Activated CD4-positive, alpha-beta T cell treated with anti-CD3 and anti-CD28 coated beads, Interleukin-2, amount 10 ng/mL, durations not matched to agents 7 days and 5 days (primary cell): ENCODE data around the gene INTS1. TPM values are rescaled to one million over a fixed set of nuclear protein-coding genes. Genes with fewer than 3 reads are reported as not detected.

Experiments used
- CTCF ChIA-PET: fragments of 350-600 bp; sonication (Branson Sonifier 250); formaldehyde crosslinking; loops from one replicate; lab custom pipeline; 2021; ENCODE audit warnings: antibody characterized with exemption; lab: Charles Lee
- POLR2A ChIA-PET: fragments of 350-600 bp; sonication (Branson Sonifier 250); formaldehyde crosslinking; loops from one replicate; lab custom pipeline; 2021; ENCODE audit warnings: antibody characterized with exemption; lab: Charles Lee
- DNase-seq: peaks from one replicate; pipeline ENCODE4 v3.0.0-alpha.2; 2020
- H3K27ac Mint-ChIP-seq: one replicate; pipeline ENCODE4 v1.8.0; 2021; ENCODE audit warnings: mild to moderate bottlenecking, moderate library complexity, mixed read lengths
- H3K27me3 Mint-ChIP-seq: one replicate; pipeline ENCODE4 v1.8.0; 2021; ENCODE audit warnings: mixed read lengths
- H3K36me3 Mint-ChIP-seq: one replicate; pipeline ENCODE4 v1.8.0; 2021; ENCODE audit warnings: low read depth, mixed read lengths
- H3K4me1 Mint-ChIP-seq: one replicate; pipeline ENCODE4 v1.8.0; 2021; ENCODE audit warnings: mixed read lengths
- H3K4me3 Mint-ChIP-seq: one replicate; pipeline ENCODE4 v1.8.0; 2021; ENCODE audit warnings: mild to moderate bottlenecking, moderate library complexity, mixed read lengths
- H3K9me3 Mint-ChIP-seq: one replicate; pipeline ENCODE4 v1.8.0; 2021; ENCODE audit warnings: mixed read lengths
- total RNA-seq, 2 experiments: library from RNA; stranded (reverse); gene quantifications; one replicate each; pipeline ENCODE4 v1.2.3, GENCODE V29; 2021

Gene INTS1
- total RNA-seq, 2 experiments from 2014 or later: 90.6 to 104 TPM

DNA sequence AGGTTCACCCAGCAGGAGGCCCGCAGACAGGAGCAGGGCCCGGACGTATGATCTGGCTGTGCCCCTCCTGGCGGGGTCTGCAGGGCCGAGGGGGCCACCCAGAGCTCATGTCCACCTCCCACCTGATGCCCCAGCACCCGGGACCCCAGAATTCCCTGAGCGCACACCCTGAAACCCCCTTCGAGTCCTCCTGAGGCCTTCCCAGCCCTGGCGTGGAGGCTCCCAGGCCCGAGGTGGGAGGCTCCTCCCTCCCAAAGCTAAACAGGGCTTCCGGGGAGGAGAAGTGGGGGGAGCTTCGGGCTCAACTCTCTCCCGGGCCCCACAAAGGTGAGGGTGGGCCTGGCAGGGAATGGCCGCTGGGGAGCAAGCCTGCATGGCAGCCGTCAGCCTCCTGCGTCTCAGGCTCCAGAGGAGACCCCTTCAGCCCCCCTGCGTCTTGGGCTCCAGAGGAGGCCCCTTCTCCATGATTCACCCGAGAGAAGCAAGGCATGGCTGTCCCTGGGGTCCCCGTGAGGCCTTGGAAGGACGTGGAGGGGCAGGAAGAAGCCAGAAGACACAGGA is 75.2 kb downstream of the INTS1 start:
- POLR2A ChIA-PET: no interaction called here
- CTCF ChIA-PET: interaction anchor here (1.0 kb wide), 1 partner anchor 9 kb away, joined by 3 read pairs; no protein-coding TSS in a partner anchor
- H3K4me3 Mint-ChIP-seq: no peak overlapping the region

DNA sequence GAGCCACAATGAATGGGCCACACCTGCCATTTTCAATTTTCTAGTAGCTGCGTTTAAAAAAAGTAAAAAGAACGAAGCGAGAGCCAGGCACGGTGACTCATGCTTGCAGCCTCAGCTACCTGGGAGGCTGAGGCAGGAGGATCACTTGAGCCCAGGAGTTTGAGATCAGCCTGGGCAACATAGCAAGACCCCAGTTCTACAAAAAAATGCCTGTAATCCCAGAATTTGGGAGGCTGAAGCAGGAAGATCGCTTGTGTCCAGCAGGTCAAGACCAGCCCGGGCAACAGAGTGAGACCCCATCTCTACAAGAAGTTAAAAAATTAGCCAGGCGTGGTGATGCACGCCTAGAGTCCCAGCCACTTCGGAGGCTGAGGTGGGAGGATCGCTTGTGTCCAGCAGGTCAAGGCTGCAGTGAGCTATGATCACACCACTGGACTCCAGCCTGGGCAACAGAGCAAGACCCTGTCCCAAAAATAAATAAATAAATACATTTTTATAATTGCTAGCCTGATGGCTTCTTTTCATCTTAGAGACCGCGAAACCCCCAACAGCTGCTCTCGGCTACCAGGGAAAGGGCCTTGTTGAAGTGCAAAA is 77.0 kb downstream of the INTS1 start:
- CTCF ChIA-PET: interaction anchor here (1.4 kb wide), 1 partner anchor 234 kb away, joined by 3 read pairs; no protein-coding TSS in a partner anchor
- Mint-ChIP-seq H3K27me3 (peaks cover 16% of the 10 kb centered on the region), H3K36me3 (no peaks in the 10 kb centered on the region), H3K4me1 (no peaks in the 10 kb centered on the region), H3K9me3 (no peaks in the 10 kb centered on the region), H3K27ac (no peak overlapping the region), H3K4me3 (no peak overlapping the region)
- POLR2A ChIA-PET: no interaction called here
- DNase-seq: no peak

More for the DNA sequence above, 75.2 kb downstream of the INTS1 start:
- peaks cover 2% of the 10 kb centered on the region for H3K4me1 Mint-ChIP-seq
- H3K27ac Mint-ChIP-seq: no peak overlapping the region
- H3K36me3 Mint-ChIP-seq: no peaks in the 10 kb centered on the region
- no peak for DNase-seq
- H3K9me3 Mint-ChIP-seq: no peaks in the 10 kb centered on the region
- H3K27me3 Mint-ChIP-seq: peaks cover 7% of the 10 kb centered on the region

DNA sequence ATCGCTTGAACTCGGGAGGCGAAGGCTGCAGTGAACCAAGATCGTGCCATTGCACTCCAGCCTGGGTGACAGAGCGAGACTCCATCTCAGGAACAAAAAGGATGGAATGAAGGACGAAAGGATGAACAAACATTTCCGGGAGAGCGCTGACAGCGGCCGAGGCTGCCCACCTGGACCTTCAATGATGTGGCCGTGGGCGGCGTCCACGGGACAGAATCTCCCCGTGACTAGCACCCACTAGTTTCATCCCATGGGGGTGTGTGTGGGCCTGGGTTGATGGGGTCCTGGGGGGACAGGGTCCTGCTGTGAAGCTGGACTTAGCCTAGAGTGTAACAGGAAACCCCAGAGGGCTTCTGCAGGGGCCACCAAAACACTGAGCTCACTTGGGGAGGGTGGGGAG is 77.7 kb downstream of the INTS1 start:
- ChIA-PET CTCF (interaction anchor here (1.4 kb wide), 1 partner anchor 233 kb away, joined by 3 read pairs; no protein-coding TSS in a partner anchor), POLR2A (no interaction called here)
- H3K4me3 Mint-ChIP-seq: no peak overlapping the region
- H3K27ac Mint-ChIP-seq: no peak overlapping the region
- no peaks in the 10 kb centered on the region for H3K36me3 Mint-ChIP-seq
- peaks cover 16% of the 10 kb centered on the region for H3K27me3 Mint-ChIP-seq
- H3K4me1 Mint-ChIP-seq: no peaks in the 10 kb centered on the region
- no peak for DNase-seq
- no peaks in the 10 kb centered on the region for H3K9me3 Mint-ChIP-seq

DNA sequence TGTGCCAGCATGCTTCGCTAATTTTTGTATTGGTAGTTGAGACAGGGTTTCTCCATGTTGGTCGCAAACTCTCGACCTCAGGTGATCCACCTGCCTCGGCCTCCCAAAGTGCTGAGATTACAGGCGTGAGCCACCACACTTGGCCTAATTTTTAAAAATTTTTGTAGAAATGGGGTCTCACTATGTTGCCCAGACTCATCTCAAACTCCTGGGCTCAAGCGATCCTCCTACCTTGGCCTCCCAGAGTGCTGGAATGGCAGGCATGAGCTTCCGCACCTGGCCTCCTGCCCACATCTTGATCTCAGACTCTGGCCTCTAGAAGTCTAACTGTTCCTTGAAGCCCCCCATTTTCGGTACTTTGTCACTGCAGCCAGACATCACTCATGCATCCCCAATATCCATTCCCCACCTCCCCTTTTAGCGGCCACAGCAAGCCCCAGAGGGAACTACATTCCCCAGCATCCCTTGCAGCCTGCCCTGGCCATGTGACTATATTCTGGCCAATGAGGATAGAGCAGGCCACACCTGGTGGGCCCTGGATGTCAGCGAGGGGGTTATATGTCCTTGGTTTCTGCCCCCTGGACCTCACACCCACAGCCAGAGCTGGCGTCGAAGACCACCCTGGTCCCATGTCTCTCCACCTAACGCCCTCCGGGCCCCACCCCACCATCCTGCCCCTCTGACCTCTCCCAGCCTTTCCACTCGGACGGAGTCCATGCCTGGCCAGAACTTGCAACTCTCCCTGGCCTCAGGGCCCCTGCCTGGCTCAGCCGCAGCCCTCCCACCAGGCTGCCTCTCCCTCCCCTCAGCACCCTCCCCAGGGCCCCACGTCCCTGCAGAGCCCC is 78.7 kb downstream of the INTS1 start:
- Mint-ChIP-seq H3K4me3 (no peak overlapping the region), H3K27me3 (peaks cover 16% of the 10 kb centered on the region), H3K9me3 (no peaks in the 10 kb centered on the region), H3K4me1 (no peaks in the 10 kb centered on the region), H3K27ac (no peak overlapping the region), H3K36me3 (no peaks in the 10 kb centered on the region)
- POLR2A ChIA-PET: no interaction called here
- no peak for DNase-seq
- CTCF ChIA-PET: interaction anchor here (0.6 to 1.4 kb wide), 2 partner anchors 215 to 232 kb away, joined by 3 read pairs; no protein-coding TSS in a partner anchor

DNA sequence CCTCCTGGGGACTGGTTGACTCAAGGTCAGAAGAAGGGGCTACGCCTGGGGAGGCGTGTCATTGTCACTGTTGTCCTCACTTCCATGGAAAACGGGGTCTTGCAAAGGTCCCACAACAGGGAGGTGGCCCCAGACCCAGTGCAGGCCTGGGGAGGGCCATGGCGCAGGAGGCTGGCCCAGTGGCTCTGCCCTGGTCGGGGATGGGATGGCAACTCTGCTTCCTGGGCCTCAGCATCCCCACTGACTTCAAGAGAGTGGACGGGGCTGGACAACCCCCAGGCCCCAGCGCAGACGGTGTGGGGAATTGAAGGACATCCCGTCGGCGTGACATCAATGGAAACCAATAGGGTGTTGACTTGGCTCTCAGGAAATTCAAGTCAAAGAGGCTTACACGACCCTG is 80.1 kb downstream of the INTS1 start:
- Mint-ChIP-seq H3K27ac (no peak overlapping the region), H3K9me3 (no peaks in the 10 kb centered on the region), H3K4me3 (no peak overlapping the region), H3K27me3 (peaks cover 19% of the 10 kb centered on the region), H3K4me1 (peaks cover 4% of the 10 kb centered on the region), H3K36me3 (no peaks in the 10 kb centered on the region)
- ChIA-PET CTCF (interaction anchor here (0.7 kb wide), 1 partner anchor 68 kb away, joined by 3 read pairs; no protein-coding TSS in a partner anchor), POLR2A (no interaction called here)
- no peak for DNase-seq

DNA sequence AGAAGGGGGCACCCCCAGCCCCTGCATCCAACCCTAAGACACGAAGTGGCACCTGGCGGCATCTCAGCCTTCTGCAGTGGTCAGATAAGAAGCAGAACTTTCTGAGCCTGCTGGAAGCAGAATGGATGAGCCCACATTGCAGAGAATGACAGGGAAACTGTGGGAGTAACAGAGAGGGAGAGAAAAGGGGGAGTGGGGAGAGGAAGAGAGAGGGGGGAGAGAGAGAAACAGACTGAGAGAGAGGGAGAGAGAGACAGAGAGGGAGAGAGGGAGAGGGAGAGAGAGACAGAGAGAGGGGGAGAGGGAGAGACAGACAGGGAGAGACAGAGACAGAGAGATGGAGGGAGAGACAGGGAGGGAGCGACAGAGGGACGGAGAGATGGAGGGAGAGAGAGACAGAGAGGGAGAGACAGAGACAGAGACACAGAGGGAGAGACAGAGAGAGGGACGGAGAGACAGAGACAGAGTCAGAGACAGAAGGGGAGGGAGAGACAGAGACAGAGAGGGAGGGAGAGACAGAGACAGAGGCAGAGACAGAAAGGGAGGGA is 80.9 kb downstream of the INTS1 start:
- ChIA-PET POLR2A (no interaction called here), CTCF (interaction anchor here (1.6 kb wide), 1 partner anchor 9 kb away, joined by 8 read pairs; no protein-coding TSS in a partner anchor)
- Mint-ChIP-seq H3K36me3 (no peaks in the 10 kb centered on the region), H3K9me3 (peaks cover under 1% of the 10 kb centered on the region), H3K27me3 (peaks cover 19% of the 10 kb centered on the region), H3K27ac (no peak overlapping the region), H3K4me1 (peaks cover 7% of the 10 kb centered on the region), H3K4me3 (no peak overlapping the region)
- DNase-seq: no peak

DNA sequence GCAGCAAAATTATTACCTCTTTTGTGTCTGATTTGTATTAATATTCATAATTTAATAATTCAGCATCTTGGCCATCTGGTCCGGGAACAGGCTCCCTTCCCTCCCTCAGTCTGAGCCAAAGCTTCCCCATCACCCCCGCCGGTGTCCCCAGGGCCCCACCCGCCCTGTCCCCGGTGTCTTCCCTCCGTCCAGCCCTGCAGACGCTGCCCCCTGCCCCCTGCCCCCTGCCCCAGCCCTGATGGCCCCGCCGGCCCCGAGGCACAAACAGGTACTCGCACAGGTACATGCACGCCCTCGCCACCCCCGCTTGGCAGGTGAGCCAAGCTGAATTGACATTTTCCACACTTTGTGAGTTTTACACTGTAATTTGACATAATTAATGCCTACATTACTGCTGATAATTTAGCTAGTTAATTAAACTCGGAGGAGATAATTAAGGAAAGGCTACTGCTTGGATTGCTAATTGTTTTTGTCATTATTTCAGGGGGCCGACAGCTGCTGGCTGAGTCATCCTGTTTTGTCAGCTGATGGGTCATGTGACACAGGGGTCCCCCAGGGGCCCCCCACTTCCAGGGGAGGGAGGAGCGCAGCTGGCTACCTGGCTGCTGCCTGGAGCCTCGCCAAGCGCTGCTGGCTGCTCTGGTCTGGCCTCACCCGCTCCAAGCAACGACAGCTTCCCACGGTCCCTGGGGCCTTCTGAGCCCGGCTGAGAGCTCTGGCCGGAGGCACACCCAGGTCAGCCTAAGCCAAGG is 81.5 kb downstream of the INTS1 start:
- H3K27ac Mint-ChIP-seq: no peak overlapping the region
- H3K4me3 Mint-ChIP-seq: no peak overlapping the region
- peaks cover 13% of the 10 kb centered on the region for H3K4me1 Mint-ChIP-seq
- H3K27me3 Mint-ChIP-seq: peaks cover 19% of the 10 kb centered on the region
- ChIA-PET POLR2A (no interaction called here), CTCF (interaction anchor here (1.6 kb wide), 1 partner anchor 10 kb away, joined by 8 read pairs; no protein-coding TSS in a partner anchor)
- no peak for DNase-seq
- no peaks in the 10 kb centered on the region for H3K36me3 Mint-ChIP-seq
- peaks cover 4% of the 10 kb centered on the region for H3K9me3 Mint-ChIP-seq

DNA sequence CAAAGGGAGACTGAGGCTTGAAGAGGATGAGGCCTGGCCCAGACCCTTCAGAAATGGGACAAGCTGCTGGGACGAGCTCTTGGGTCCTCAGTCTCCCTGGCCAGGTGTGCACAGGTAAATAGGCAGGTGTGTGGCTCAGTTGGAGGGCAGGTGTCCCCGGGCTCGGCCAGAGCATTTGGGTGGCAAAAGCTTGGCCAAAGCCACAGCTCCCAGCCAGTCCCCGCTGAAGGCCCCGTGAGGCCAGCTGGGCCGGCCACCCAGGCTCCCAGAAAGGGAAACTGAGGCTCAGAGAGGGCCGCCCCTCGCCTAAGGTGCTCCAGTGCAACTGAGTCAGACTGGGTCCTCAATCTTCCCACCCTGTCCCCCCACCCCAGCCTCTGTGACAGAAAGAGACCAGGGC is 82.2 kb downstream of the INTS1 start:
- ChIA-PET CTCF (interaction anchor here (0.7 to 1.6 kb wide), 2 partner anchors 9 to 11 kb away, joined by 4 to 8 read pairs; no protein-coding TSS in a partner anchor), POLR2A (no interaction called here)
- no peak overlapping the region for H3K27ac Mint-ChIP-seq
- peaks cover 20% of the 10 kb centered on the region for H3K27me3 Mint-ChIP-seq
- H3K4me1 Mint-ChIP-seq: peaks cover 20% of the 10 kb centered on the region
- no peaks in the 10 kb centered on the region for H3K36me3 Mint-ChIP-seq
- H3K9me3 Mint-ChIP-seq: peaks cover 4% of the 10 kb centered on the region
- no peak overlapping the region for H3K4me3 Mint-ChIP-seq
- DNase-seq: no peak

DNA sequence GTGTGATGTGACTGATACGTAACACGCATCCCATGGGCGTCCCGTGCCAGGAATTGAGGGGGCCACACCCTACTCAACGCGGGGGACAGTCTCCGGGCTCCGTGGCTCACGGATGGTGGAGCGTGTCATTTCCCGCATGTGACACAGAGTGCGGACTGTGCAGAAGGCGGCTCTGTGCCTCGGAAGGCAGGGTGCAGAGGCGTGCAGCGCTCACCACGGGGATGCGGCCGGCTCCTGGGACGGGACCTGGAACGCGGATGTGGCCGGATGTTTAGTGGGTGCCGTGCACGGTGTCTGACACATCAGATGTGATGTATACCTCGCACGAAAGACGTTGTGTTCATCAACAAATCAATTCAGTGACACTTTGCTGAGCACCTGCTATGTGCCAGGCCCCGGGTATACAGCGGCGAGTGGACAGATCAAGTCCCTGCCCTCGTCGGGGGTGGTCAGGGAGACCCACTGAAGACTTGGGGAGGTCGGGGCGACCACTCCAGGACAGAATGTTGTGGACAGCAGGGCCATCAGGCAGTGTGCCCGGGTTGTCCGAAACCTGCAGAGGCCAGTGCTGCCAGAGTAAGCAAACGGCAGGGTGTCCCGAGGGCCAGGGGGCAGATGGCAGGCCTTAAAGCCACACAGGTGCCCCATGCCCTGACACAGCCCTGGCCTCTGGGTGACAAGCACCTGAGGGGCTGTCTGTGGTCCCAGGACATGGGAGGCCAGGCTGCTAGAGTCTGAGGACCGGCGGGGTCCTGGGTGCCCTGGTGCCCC is 83.0 kb downstream of the INTS1 start:
- no peak for DNase-seq
- ChIA-PET CTCF (interaction anchor here (0.7 kb wide), 1 partner anchor 10 kb away, joined by 4 read pairs; no protein-coding TSS in a partner anchor), POLR2A (no interaction called here)
- Mint-ChIP-seq H3K36me3 (no peaks in the 10 kb centered on the region), H3K4me1 (peaks cover 23% of the 10 kb centered on the region), H3K27ac (no peak overlapping the region), H3K4me3 (no peak overlapping the region), H3K9me3 (peaks cover 4% of the 10 kb centered on the region), H3K27me3 (peaks cover 20% of the 10 kb centered on the region)
